ENCODE data around the gene SHC3. TPM values are rescaled to one million over a fixed set of nuclear protein-coding genes. Genes with fewer than 3 reads are reported as not detected.

Gene SHC3
- total RNA-seq, 2 donors from 2014 or later = not detected

GRCh38 chr9:88986776-88987175 lies 191.8 kb downstream of the SHC3 start:
- H3K27ac Mint-ChIP-seq = no peak overlapping the region
- peaks cover 9 to 12% of the 10 kb centered on the region in 2 donors for H3K4me1 Mint-ChIP-seq (ENCODE audit: low read depth in 2 of 2)
- ATAC-seq = no peak
- no peaks in the 10 kb centered on the region for H3K9me3 Mint-ChIP-seq
- no peaks in the 10 kb centered on the region for H3K36me3 Mint-ChIP-seq
- H3K27me3 Mint-ChIP-seq = peaks cover 49 to 71% of the 10 kb centered on the region in 2 donors
- H3K4me3 Mint-ChIP-seq = no peak overlapping the region
- no peak for DNase-seq (ENCODE audit: low spot score)

DNA sequence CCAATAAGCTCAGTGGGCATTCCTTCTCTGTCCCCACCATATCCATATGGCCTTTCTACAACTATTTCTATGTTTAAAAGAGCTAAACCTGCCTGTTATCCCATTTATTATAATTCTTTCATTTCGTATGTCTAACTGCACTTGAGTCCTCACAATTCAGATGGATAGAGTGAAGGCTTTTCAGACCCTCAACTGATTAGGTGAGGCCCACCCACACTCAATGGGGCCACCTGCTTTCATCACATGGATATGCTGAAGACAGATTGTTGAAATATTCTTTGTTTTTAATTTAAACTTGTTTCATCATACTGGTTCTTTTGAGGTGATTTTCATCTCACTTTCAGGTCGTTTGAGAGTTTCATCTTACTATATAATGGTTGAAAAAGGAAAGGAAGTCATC lies 193.0 kb downstream of the SHC3 start:
- no peaks in the 10 kb centered on the region for H3K36me3 Mint-ChIP-seq
- H3K27ac Mint-ChIP-seq = no peak overlapping the region
- no peak overlapping the region for H3K4me3 Mint-ChIP-seq
- DNase-seq (ENCODE audit: low spot score) = no peak
- no peaks in the 10 kb centered on the region for H3K9me3 Mint-ChIP-seq
- no peak for ATAC-seq
- peaks cover 47 to 68% of the 10 kb centered on the region in 2 donors for H3K27me3 Mint-ChIP-seq
- H3K4me1 Mint-ChIP-seq (ENCODE audit: low read depth in 2 of 2) = peaks cover 9 to 12% of the 10 kb centered on the region in 2 donors

DNA sequence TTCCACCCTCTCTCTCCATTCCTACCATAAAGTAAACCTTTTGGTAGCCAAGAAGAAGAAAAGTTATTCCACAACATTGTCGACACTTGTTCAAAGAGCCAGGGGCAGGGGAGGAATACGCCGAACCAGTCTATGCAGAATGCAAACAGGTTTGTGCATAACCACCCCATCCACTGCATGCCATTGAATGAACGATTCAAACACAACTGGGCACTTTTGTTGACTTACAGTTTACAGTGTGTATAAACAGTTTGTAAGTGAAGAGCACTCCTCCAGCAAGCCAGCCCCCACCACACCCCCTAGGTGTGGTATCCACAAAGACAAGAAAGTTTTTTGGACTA lies 194.1 kb downstream of the SHC3 start:
- no peak for ATAC-seq
- H3K9me3 Mint-ChIP-seq = no peaks in the 10 kb centered on the region
- H3K4me1 Mint-ChIP-seq (ENCODE audit: low read depth in 2 of 2) = peaks cover 5 to 10% of the 10 kb centered on the region in 2 donors
- no peak for DNase-seq (ENCODE audit: low spot score)
- peaks cover 39 to 58% of the 10 kb centered on the region in 2 donors for H3K27me3 Mint-ChIP-seq
- H3K36me3 Mint-ChIP-seq = no peaks in the 10 kb centered on the region
- no peak overlapping the region for H3K4me3 Mint-ChIP-seq
- H3K27ac Mint-ChIP-seq = no peak overlapping the region

DNA sequence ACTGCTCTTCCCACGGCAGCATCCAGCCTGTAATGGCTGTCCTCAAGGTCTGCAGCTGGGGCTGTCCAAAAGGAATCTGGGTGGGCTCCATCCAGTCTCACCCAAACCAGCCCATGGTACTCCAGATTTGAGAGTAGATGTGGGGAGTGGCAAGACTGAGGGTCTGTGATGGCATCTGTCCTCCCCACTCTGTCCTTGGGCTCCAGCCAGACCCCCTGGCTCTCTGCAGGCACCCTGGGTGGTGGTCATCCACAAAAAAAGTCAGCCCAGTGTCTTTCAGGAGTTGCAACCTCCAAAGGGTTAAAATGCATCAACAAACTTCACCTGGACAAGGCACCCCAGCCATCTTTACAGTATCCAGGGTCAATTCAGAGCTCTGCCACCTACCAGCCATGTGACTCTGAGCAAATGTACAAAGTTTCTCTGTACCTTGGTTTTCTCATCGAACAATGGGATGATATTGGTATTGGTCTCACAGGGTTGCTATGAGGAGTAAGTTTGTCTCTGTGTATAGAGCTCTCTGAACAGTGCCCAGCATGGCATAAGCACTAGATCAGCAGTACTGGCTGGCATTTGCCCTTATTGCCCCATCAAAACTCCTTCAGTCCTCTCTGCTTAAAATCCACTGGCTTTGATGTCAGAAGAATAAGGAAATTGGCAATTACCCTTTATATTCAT lies 194.6 kb downstream of the SHC3 start:
- peaks cover 35 to 55% of the 10 kb centered on the region in 2 donors for H3K27me3 Mint-ChIP-seq
- H3K36me3 Mint-ChIP-seq = no peaks in the 10 kb centered on the region
- DNase-seq (ENCODE audit: low spot score) (no peak), ATAC-seq (no peak)
- H3K4me1 Mint-ChIP-seq (ENCODE audit: low read depth in 2 of 2) = peaks cover under 1 to 5% of the 10 kb centered on the region in 2 donors
- H3K9me3 Mint-ChIP-seq = no peaks in the 10 kb centered on the region
- no peak overlapping the region for H3K4me3 Mint-ChIP-seq
- no peak overlapping the region for H3K27ac Mint-ChIP-seq

GRCh38 chr9:88980740-88981203 lies 197.8 kb downstream of the SHC3 start:
- no peak for DNase-seq (ENCODE audit: low spot score)
- Mint-ChIP-seq H3K36me3 (no peaks in the 10 kb centered on the region), H3K9me3 (no peaks in the 10 kb centered on the region), H3K4me3 (no peak overlapping the region), H3K4me1 (ENCODE audit: low read depth in 2 of 2) (no peaks in the 10 kb centered on the region), H3K27ac (no peak overlapping the region), H3K27me3 (peaks cover 27 to 43% of the 10 kb centered on the region in 2 donors)
- ATAC-seq = no peak

DNA sequence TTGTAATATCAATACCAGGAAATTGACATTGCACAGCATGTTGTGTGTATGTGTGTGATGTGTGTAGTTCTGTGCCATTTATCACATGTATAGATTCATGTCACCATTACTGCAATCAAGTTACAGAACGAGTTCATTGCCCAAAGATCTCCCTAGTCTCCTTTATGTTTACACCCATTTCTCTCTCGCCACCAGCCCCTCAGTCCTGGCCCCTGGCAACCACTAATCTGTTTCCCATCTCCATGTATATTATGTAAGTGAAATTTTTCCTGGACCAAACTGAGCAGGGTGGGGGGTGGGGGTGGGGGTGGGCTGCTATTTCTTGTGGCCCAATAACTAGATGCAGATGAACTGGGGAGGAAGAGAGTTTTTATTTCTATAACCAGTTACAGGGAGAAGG lies 198.8 kb downstream of the SHC3 start:
- Mint-ChIP-seq H3K9me3 (no peaks in the 10 kb centered on the region), H3K36me3 (no peaks in the 10 kb centered on the region), H3K4me3 (no peak overlapping the region), H3K27me3 (peaks cover 20 to 33% of the 10 kb centered on the region in 2 donors), H3K27ac (no peak overlapping the region), H3K4me1 (ENCODE audit: low read depth in 2 of 2) (no peaks in the 10 kb centered on the region)
- no peak for DNase-seq (ENCODE audit: low spot score)
- no peak for ATAC-seq

DNA sequence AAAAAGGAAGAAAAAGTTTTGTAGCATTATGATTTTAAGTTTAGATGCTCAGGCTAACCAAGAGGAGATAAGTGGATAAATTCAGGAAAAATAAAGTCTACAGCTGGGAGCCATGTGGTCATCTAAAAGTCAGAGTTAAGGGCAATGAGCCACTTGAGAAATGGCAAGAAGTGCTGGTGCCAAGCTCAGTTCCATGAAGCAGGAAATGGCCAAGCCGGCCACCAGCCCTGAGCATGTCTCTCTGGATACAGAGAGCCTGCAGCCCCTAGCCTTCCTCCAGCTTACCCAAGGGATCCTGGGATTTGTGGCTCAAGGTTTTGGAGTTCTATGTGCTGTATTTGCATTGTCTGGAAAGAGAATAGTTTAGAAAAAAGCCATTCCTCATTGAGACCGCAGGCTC lies 199.6 kb downstream of the SHC3 start:
- H3K27me3 Mint-ChIP-seq = peaks cover 19 to 25% of the 10 kb centered on the region in 2 donors
- H3K4me3 Mint-ChIP-seq = no peak overlapping the region
- H3K36me3 Mint-ChIP-seq = no peaks in the 10 kb centered on the region
- no peaks in the 10 kb centered on the region for H3K9me3 Mint-ChIP-seq
- no peak overlapping the region for H3K27ac Mint-ChIP-seq
- ATAC-seq = no peak
- no peak for DNase-seq (ENCODE audit: low spot score)
- H3K4me1 Mint-ChIP-seq (ENCODE audit: low read depth in 2 of 2) = no peaks in the 10 kb centered on the region

GRCh38 chr9:88978034-88978433 lies 200.6 kb downstream of the SHC3 start:
- Mint-ChIP-seq H3K27ac (no peak overlapping the region), H3K9me3 (no peaks in the 10 kb centered on the region), H3K36me3 (no peaks in the 10 kb centered on the region), H3K4me1 (ENCODE audit: low read depth in 2 of 2) (no peaks in the 10 kb centered on the region), H3K4me3 (no peak overlapping the region), H3K27me3 (peaks cover 15 to 19% of the 10 kb centered on the region in 2 donors)
- no peak for DNase-seq (ENCODE audit: low spot score)
- no peak for ATAC-seq

DNA sequence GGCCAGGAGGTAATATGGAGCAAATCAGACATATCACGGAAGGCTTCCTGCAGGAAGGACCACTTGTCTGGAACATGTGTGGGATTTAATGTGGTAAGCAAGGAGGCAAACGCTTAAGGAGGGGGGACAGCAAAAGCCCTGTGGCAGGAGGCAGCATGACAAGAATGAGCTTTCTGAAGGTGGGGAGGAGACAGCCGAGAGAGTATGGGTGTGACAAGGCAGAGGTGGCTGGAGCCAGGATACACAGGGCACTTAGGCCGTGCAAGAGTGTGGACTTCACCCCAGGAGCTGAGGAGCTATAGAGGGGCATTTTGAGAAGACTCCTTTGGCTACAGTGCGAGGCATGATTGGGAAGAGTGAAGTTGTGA lies 201.7 kb downstream of the SHC3 start:
- no peaks in the 10 kb centered on the region for H3K36me3 Mint-ChIP-seq
- H3K27ac Mint-ChIP-seq = no peak overlapping the region
- H3K9me3 Mint-ChIP-seq = no peaks in the 10 kb centered on the region
- no peaks in the 10 kb centered on the region for H3K4me1 Mint-ChIP-seq (ENCODE audit: low read depth in 2 of 2)
- no peak for DNase-seq (ENCODE audit: low spot score)
- peaks cover 11 to 17% of the 10 kb centered on the region in 2 donors for H3K27me3 Mint-ChIP-seq
- no peak overlapping the region for H3K4me3 Mint-ChIP-seq
- ATAC-seq = no peak

- no peak for ATAC-seq
- no peaks in the 10 kb centered on the region for H3K4me1 Mint-ChIP-seq (ENCODE audit: low read depth in 2 of 2)
- H3K4me3 Mint-ChIP-seq = no peak overlapping the region
- H3K27me3 Mint-ChIP-seq = peaks cover 11 to 17% of the 10 kb centered on the region in 2 donors
- no peaks in the 10 kb centered on the region for H3K36me3 Mint-ChIP-seq
- no peak overlapping the region for H3K27ac Mint-ChIP-seq
- no peaks in the 10 kb centered on the region for H3K9me3 Mint-ChIP-seq
- no peak for DNase-seq (ENCODE audit: low spot score)
Observed at GRCh38 chr9:88975966-88976889, 202.4 kb downstream of the SHC3 start.

DNA sequence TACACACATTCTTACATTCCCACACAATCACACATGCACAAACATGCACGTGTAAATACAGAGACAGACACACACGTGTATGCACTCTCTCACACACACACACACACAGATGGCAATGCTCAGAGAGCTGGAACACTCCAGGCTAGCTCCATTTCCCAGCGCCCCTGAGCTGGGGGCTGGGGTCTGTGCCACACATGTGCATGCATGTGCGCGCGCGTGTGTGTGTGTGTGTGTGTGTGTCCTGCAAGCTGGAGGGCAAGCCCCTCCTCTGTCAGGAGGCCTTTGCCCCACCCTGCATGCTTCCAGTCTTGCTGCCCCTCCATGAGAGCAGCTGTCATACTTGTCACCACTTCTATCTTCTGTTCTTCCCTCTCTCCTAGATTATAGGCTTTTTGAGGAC lies 204.0 kb downstream of the SHC3 start:
- ATAC-seq (peak in 1 of 2 donors; percentile 26), DNase-seq (ENCODE audit: low spot score) (no peak)
- Mint-ChIP-seq H3K27ac (no peak overlapping the region), H3K4me3 (no peak overlapping the region), H3K4me1 (ENCODE audit: low read depth in 2 of 2) (no peaks in the 10 kb centered on the region), H3K36me3 (no peaks in the 10 kb centered on the region), H3K9me3 (no peaks in the 10 kb centered on the region), H3K27me3 (peaks cover 13 to 17% of the 10 kb centered on the region in 2 donors)

- Mint-ChIP-seq H3K36me3 (no peaks in the 10 kb centered on the region), H3K27me3 (peaks cover 18 to 24% of the 10 kb centered on the region in 2 donors), H3K4me1 (ENCODE audit: low read depth in 2 of 2) (no peaks in the 10 kb centered on the region), H3K27ac (no peak overlapping the region), H3K9me3 (no peaks in the 10 kb centered on the region), H3K4me3 (no peak overlapping the region)
- DNase-seq (ENCODE audit: low spot score) (no peak), ATAC-seq (no peak)
Observed at GRCh38 chr9:88973281-88974045, 205.2 kb downstream of the SHC3 start.

DNA sequence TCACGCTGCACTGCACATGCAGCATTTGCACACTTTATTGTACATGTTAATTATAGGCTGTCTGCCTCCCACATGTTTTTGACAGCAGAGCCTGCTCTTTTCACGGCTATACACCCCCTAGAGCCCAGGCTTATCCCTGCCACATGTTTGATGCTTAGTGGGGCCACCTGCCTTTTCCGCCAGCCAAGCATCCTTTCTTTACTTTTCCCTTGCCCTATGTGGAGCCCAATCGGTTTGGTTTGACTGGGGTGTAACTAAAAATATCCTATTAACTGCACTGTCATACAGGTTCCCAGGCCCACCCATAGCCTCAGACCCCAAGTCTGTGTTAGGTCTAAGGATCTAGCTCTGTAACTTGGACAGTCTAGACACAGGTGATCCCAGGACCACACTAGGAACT lies 206.2 kb downstream of the SHC3 start:
- Mint-ChIP-seq H3K9me3 (no peaks in the 10 kb centered on the region), H3K36me3 (no peaks in the 10 kb centered on the region), H3K4me1 (ENCODE audit: low read depth in 2 of 2) (no peaks in the 10 kb centered on the region), H3K4me3 (no peak overlapping the region), H3K27me3 (peaks cover 16 to 19% of the 10 kb centered on the region in 2 donors), H3K27ac (no peak overlapping the region)
- no peak for DNase-seq (ENCODE audit: low spot score)
- peak in 1 of 2 donors; percentile 28 for ATAC-seq
